H9 (cell line): ENCODE data around the gene NTMT1. TPM values are rescaled to one million over a fixed set of nuclear protein-coding genes. Genes with fewer than 3 reads are reported as not detected.

Source experiments
- DNase-seq: peaks from one replicate; pipeline ENCODE4 v3.0.0-alpha.2; 2017
- H2AFZ ChIP-seq: one replicate; pipeline ENCODE4 v1.6.1; 2013; ENCODE audit warnings: mild to moderate bottlenecking, low read length, control low read depth, moderate library complexity
- H2AK5ac ChIP-seq: 2 replicates; pipeline ENCODE4 v1.6.1; 2013; ENCODE audit warnings: low read length, control low read depth, mixed read lengths; ENCODE audit not compliant: insufficient read length
- H2BK120ac ChIP-seq: one replicate; pipeline ENCODE4 v1.6.1; 2013; ENCODE audit warnings: low read depth, mild to moderate bottlenecking, low read length, control low read depth, inconsistent platforms; ENCODE audit not compliant: poor library complexity, severe bottlenecking
- H2BK12ac ChIP-seq: 2 replicates; pipeline ENCODE4 v1.6.1; 2013; ENCODE audit warnings: low read length, control low read depth, mixed read lengths, low read depth; ENCODE audit not compliant: insufficient read length
- H2BK15ac ChIP-seq: 2 replicates; pipeline ENCODE4 v1.6.1; 2013; ENCODE audit warnings: low read depth, low read length, control low read depth
- H2BK20ac ChIP-seq: one replicate; pipeline ENCODE4 v1.6.1; 2013; ENCODE audit warnings: low read depth, mild to moderate bottlenecking, low read length, control low read depth, inconsistent platforms; ENCODE audit not compliant: poor library complexity, severe bottlenecking
- H2BK5ac ChIP-seq: 2 replicates; pipeline ENCODE4 v1.6.1; 2013; ENCODE audit warnings: low read length, control low read depth, mixed read lengths; ENCODE audit not compliant: insufficient read length
- H3K14ac ChIP-seq: 2 replicates; pipeline ENCODE4 v1.6.1; 2013; ENCODE audit warnings: low read length, control low read depth; ENCODE audit not compliant: insufficient read depth
- H3K18ac ChIP-seq: 2 replicates; pipeline ENCODE4 v1.6.1; 2013; ENCODE audit warnings: low read depth, mild to moderate bottlenecking, mixed read lengths, low read length, control low read depth; ENCODE audit not compliant: insufficient read length
- H3K23ac ChIP-seq: 2 replicates; pipeline ENCODE4 v1.6.1; 2013; ENCODE audit warnings: low read length, control low read depth, mixed read lengths, low read depth; ENCODE audit not compliant: insufficient read length
- H3K23me2 ChIP-seq: 2 replicates; pipeline ENCODE4 v1.6.1; 2013; ENCODE audit warnings: low read depth, mild to moderate bottlenecking, mixed read lengths, low read length, control low read depth; ENCODE audit not compliant: insufficient read length, poor library complexity, severe bottlenecking
- H3K27ac ChIP-seq: 2 replicates; pipeline ENCODE4 v1.5.1; 2013; ENCODE audit warnings: low read length, control low read depth, mixed read lengths, low read depth; ENCODE audit not compliant: insufficient read length
- H3K27me3 ChIP-seq: 2 replicates; pipeline ENCODE4 v1.6.1; 2013; ENCODE audit warnings: low read length, control low read depth, inconsistent platforms; ENCODE audit not compliant: insufficient read depth
- H3K4ac ChIP-seq: 2 replicates; pipeline ENCODE4 v1.6.1; 2013; ENCODE audit warnings: low read depth, mild to moderate bottlenecking, control low read depth, inconsistent platforms, low read length, moderate library complexity
- H3K4me1 ChIP-seq: 2 replicates; pipeline ENCODE4 v1.6.1; 2013; ENCODE audit warnings: low read length, control low read depth, inconsistent platforms; ENCODE audit not compliant: insufficient read depth
- H3K4me2 ChIP-seq: 2 replicates; pipeline ENCODE4 v1.6.1; 2013; ENCODE audit warnings: low read length, control low read depth, mixed read lengths; ENCODE audit not compliant: insufficient read length, insufficient read depth
- H3K56ac ChIP-seq: 2 replicates; pipeline ENCODE4 v1.6.1; 2013; ENCODE audit warnings: low read depth, mild to moderate bottlenecking, mixed read lengths, low read length, control low read depth; ENCODE audit not compliant: insufficient read length
- H3K79me1 ChIP-seq: 2 replicates; pipeline ENCODE4 v1.6.1; 2013; ENCODE audit warnings: low read depth, mild to moderate bottlenecking, moderate library complexity, low read length, control low read depth, inconsistent platforms; ENCODE audit not compliant: insufficient read depth, poor library complexity, severe bottlenecking
- H3K79me2 ChIP-seq: 2 replicates; pipeline ENCODE4 v1.6.1; 2013; ENCODE audit warnings: low read length, control low read depth, inconsistent platforms; ENCODE audit not compliant: insufficient read depth
- H3K9ac ChIP-seq: 2 replicates; pipeline ENCODE4 v1.6.1; 2013; ENCODE audit warnings: low read length, control low read depth, mixed read lengths; ENCODE audit not compliant: insufficient read length; ENCODE audit errors: extremely low read depth
- H3K9me3 ChIP-seq: one replicate; pipeline ENCODE4 v1.6.1; 2013; ENCODE audit warnings: low read depth, low read length, inconsistent platforms; ENCODE audit not compliant: control insufficient read depth
- H3T11ph ChIP-seq: one replicate; pipeline ENCODE4 v1.6.1; 2013; ENCODE audit warnings: mild to moderate bottlenecking, low read length, control low read depth, inconsistent platforms
- H4K20me1 ChIP-seq: one replicate; pipeline ENCODE4 v1.6.1; 2013; ENCODE audit not compliant: control insufficient read depth, insufficient read length, insufficient read depth
- H4K5ac ChIP-seq: 2 replicates; pipeline ENCODE4 v1.6.1; 2013; ENCODE audit warnings: low read depth, mild to moderate bottlenecking, mixed read lengths, low read length, control low read depth; ENCODE audit not compliant: insufficient read length
- H4K8ac ChIP-seq: replicated peaks from 2 replicates; pipeline ENCODE4 v1.6.1; 2013; ENCODE audit warnings: low read length, control low read depth, mixed read lengths, low read depth; ENCODE audit not compliant: insufficient read length
- H4K91ac ChIP-seq: 2 replicates; pipeline ENCODE4 v1.6.1; 2013; ENCODE audit warnings: low read depth, mild to moderate bottlenecking, moderate library complexity, mixed read lengths, low read length, control low read depth; ENCODE audit not compliant: insufficient read length
- H3K27ac Mint-ChIP-seq, 3 experiments: 2 replicates in 2 of 3; 3 replicates in 1 of 3; pipeline ENCODE4 v1.8.0; 2020 to 2021; ENCODE audit warnings: mixed read lengths in 3 of 3, mild to moderate bottlenecking in 1 of 3, moderate library complexity in 1 of 3
- H3K27me3 Mint-ChIP-seq: 2 replicates; pipeline ENCODE4 v1.8.0; 2021; ENCODE audit warnings: low read depth, mild to moderate bottlenecking, moderate library complexity, mixed read lengths
- H3K36me3 Mint-ChIP-seq, 3 experiments: 2 replicates in 2 of 3; 3 replicates in 1 of 3; pipeline ENCODE4 v1.8.0; 2020 to 2021; ENCODE audit warnings: low read depth in 3 of 3, mixed read lengths in 3 of 3; ENCODE audit not compliant: insufficient read depth in 1 of 3
- H3K4me1 Mint-ChIP-seq, 2 experiments: 2 replicates each; pipeline ENCODE4 v1.8.0; 2020; ENCODE audit warnings: mixed read lengths in 2 of 2
- H3K4me3 Mint-ChIP-seq, 2 experiments: 2 replicates in 1 of 2; 3 replicates in 1 of 2; pipeline ENCODE4 v1.8.0; 2020 to 2021; ENCODE audit warnings: mild to moderate bottlenecking in 2 of 2, mixed read lengths in 2 of 2, moderate library complexity in 1 of 2
- H3K9me3 Mint-ChIP-seq, 2 experiments: 2 replicates in 1 of 2; 3 replicates in 1 of 2; pipeline ENCODE4 v1.8.0; 2020; ENCODE audit warnings: mild to moderate bottlenecking in 2 of 2, mixed read lengths in 2 of 2, moderate library complexity in 1 of 2
- CTCF ChIP-seq: fragments of 200-600 bp; sonication (generic); conservative IDR thresholded peaks from 3 replicates; pipeline ENCODE4 v1.8.0; 2021; ENCODE audit warnings: antibody characterized with exemption, mild to moderate bottlenecking
- WGBS: extraction: QIAGEN DNeasy Blood & Tissue Kit; methylation state at CpG from one replicate; pipeline ENCODE4 v1.1.7; 2013; ENCODE audit warnings: missing lambda C conversion rate, low lambda C conversion rate, mixed read lengths; ENCODE audit not compliant: insufficient read length; ENCODE audit errors: extremely low coverage; 5-methylcytosine and 5-hydroxymethylcytosine counted together
- total RNA-seq: library from RNA; stranded (reverse); gene quantifications from 2 replicates; pipeline ENCODE4 v1.2.1, GENCODE V29; 2021

Gene NTMT1
- total RNA-seq, 1 experiment from 2014 or later = 57.9 TPM

- Histone ChIP-seq H3K9me3 (no peaks in the 10 kb centered on the region), H4K20me1 (no peaks in the 10 kb centered on the region), H2AK5ac (no peak overlapping the region), H2BK15ac (no peak overlapping the region), H3K23me2 (peaks cover 7% of the 10 kb centered on the region), H4K5ac (no peak overlapping the region), H3K23ac (no peak overlapping the region), H2BK12ac (no peak overlapping the region), H2AFZ (no peak overlapping the region), H3T11ph (no peak overlapping the region), H2BK120ac (no peak overlapping the region), H3K79me1 (no peaks in the 10 kb centered on the region), H3K56ac (no peak overlapping the region), H4K8ac (no peak overlapping the region), H3K79me2 (no peaks in the 10 kb centered on the region), H3K27ac (no peak overlapping the region), H3K9ac (no peak overlapping the region), H3K4me1 (no peaks in the 10 kb centered on the region), H3K18ac (no peak overlapping the region), H3K27me3 (peaks cover 22% of the 10 kb centered on the region), H2BK5ac (no peak overlapping the region), H3K14ac (no peak overlapping the region), H3K4me2 (no peak overlapping the region), H4K91ac (no peak overlapping the region), H3K4ac (no peak overlapping the region), H2BK20ac (no peak overlapping the region)
- H3K27ac Mint-ChIP-seq = no peak overlapping the region
- WGBS = no CpG with 5 or more reads among the region's 1 CpG
- TF ChIP-seq CTCF = peak; percentile 75
- peaks cover 11% of the 10 kb centered on the region in 2 experiments for H3K4me1 Mint-ChIP-seq
- H3K9me3 Mint-ChIP-seq = peaks cover 0 to 7% of the 10 kb centered on the region in 2 experiments; a peak in 3 of 5 replicates
- H3K4me3 Mint-ChIP-seq = no peak overlapping the region
- DNase-seq = peak; percentile 72
- peaks cover 75% of the 10 kb centered on the region for H3K27me3 Mint-ChIP-seq
- no peaks in the 10 kb centered on the region; a peak in 2 of 7 replicates for H3K36me3 Mint-ChIP-seq
These were observed 8.8 kb upstream of the NTMT1 start for GRCh38 chr9:129617167-129617566.
